Cerebellar cortex (tissue), 1 donor: ENCODE data around the gene TTLL11.

Source experiments
- DNase-seq: peaks from one replicate; pipeline ENCODE4 v3.0.0-alpha.2; 2015; ENCODE audit warnings: low spot score

Gene TTLL11, protein sequence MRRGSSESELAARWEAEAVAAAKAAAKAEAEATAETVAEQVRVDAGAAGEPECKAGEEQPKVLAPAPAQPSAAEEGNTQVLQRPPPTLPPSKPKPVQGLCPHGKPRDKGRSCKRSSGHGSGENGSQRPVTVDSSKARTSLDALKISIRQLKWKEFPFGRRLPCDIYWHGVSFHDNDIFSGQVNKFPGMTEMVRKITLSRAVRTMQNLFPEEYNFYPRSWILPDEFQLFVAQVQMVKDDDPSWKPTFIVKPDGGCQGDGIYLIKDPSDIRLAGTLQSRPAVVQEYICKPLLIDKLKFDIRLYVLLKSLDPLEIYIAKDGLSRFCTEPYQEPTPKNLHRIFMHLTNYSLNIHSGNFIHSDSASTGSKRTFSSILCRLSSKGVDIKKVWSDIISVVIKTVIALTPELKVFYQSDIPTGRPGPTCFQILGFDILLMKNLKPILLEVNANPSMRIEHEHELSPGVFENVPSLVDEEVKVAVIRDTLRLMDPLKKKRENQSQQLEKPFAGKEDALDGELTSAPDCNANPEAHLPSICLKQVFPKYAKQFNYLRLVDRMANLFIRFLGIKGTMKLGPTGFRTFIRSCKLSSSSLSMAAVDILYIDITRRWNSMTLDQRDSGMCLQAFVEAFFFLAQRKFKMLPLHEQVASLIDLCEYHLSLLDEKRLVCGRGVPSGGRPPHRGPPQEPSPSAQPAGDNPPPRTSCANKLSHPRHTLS

DNA sequence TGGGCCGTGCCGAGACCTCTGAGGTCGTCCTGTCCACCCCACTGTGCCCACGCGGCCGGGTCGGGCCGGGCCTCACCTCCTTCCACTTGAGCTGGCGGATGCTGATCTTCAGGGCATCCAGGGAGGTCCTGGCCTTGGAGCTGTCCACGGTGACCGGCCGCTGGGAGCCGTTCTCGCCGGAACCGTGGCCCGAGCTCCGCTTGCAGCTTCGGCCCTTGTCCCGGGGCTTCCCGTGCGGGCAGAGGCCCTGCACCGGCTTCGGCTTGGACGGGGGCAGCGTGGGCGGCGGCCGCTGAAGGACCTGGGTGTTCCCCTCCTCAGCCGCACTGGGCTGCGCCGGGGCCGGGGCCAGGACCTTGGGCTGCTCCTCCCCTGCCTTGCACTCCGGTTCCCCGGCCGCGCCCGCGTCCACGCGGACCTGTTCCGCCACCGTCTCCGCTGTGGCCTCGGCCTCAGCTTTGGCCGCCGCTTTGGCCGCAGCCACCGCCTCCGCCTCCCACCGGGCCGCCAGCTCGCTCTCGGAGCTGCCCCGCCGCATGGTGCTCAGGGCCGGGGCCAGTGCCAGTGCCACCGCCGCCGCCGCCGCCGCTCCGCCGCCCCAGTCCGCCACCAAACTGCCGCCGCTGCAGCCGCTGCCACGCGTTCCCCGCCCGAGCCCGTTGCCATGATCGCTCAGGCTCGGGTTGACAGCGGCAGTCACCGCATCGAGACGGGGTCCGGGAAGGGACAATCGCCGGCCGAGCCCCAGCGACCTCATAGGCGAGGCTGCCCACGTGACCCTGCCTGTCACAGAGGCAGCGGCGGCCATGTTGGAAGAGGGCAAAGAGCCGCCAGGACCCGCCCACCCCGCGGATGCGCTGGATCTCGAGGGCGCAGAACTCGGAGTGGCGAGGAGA is at the start of gene TTLL11:
TSS of gene TTLL11 (minus strand) at position 698 of the 896 bp plus-strand sequence. CDS start at position 538, 160 bp downstream.
- peak; percentile 93 for DNase-seq

DNA sequence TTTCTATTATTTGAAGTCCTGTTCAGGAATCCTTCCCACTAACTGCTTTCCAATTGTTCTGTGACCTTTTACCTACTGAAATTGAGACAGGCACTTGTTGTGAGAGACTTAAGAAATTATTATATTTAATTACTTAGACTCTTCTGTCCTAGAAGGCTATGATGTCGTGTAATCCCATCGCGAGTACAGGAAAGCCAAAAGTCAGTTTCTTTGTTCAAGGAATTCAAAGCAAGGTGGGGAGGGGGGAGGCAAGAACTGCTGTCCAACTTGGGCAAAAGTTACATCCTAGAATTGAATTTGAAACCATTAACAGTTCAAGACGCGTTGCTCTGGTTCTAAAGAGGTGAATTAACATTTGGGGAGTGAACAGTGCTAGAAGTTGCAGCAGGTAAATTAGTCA is 48.6 kb upstream of the TTLL11 start:
- no peak for DNase-seq

DNA sequence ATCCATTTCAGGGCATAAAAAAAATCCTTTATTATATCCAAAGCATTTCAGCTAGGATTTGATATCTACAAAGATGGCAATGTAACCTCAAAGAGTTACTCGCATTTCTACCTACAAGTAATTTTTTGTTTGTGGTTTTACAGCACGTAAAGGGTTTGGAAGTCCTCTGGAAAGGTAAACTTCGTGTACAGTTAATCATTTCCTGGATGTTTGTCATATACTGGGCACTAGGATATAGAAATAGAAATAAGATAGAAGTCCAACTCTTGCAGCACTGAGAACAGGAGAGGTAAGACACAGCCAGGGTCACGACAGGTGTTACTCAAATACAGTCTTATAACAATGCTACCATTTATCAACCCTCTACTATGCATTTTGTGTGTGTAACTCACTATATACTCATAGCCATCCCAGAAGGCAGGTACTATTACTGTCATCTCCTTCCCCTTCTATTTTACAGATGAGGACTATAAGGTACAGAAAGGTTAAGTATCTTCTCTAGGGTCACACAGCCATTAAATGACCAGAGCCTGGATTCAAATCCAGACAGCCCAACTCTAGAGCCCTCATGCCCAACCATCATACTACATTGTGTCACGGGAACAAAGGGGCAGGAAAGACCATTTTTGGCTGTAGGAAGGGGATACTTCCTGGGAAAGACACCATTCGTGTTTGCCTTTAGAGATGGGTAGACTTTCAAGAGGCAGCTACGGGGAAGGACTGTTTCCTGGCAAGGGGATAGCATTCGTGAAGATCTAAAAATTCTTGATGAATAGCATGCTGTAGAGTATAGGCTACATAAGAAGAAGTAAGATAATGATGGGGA is 47.5 kb upstream of the TTLL11 start:
- DNase-seq = no peak

DNA sequence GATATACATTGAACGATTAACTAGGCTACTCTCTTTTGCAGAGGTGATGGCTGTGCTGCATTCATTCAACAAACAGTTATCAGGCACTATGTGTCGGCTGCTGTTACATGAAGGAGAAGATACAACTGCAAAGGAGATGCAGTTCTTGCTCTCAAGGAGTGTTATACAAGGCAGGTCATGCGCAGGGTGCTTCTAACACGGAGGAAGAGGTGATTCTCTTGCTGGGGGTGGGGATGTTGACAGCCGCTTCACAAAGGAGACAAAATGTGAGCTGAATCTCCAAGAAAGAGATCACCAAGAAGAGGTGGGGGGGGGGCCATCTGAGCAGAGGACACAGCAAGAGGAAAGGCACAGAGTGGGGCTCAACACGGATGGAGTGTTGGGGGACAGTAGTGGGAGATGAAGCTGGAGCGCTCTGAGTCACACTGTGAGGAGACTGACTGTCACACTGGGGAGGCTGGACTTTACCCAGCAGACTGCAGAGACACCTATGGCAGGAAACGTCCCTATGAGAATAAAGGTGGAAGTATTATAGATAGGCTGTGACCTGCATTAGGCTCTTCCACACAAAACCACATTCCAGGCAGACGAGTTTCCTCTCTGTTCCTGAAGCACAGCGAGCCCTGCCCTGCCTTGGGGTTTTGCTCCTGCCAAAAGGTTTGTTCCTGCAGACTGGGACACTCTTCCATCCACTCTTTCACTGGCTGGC is 45.6 kb upstream of the TTLL11 start:
- no peak for DNase-seq

DNA sequence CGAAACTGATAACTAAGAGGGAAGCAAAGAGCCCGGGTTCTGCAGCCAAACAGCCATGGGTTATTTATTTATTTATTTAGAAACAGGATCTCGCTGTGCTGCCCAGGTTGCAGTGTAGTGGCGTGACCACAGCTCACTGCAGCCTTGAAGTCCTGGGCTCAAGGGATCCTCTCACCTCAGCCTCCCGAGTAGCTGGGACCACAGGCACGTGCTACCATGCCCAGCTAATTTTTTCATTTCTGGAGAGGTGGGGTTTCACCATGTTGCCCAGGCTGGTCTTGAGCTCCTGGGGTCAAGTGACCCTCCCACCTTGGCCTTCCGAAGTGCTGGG is 42.4 kb upstream of the TTLL11 start:
- no peak for DNase-seq

DNA sequence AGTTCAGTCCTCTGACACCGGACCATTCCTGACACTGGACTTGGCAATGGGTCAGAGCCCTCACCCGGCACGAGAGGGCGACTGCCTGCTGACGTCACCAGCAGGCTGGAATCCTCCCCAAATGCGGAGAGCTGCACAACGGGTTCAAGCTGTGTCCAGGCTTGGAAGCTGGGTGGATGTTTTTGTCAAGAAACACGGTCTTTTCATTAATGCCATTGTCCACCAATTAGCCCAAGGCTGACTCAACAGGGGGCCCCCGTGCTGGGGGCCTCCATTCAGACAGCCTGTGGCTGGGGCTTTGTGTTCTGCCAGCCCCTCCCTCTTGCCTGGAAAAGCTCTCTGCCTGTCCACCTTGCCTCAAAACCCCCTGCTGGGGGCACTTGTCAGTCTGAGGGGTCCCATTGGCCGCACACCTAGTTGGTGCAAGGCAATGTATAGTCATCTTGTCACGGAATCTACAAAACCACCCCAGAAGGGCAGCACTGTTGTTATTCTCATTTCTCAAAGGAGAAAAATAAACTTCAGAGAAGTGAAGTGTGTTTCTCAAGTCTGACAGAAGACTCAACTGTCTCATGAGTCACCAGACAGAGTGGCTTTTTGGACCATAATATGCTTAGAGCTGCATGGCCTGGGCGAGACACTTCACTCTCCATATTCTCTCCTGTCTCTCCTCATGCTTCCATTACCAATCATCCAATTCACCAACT is 41.9 kb upstream of the TTLL11 start:
- no peak for DNase-seq

DNA sequence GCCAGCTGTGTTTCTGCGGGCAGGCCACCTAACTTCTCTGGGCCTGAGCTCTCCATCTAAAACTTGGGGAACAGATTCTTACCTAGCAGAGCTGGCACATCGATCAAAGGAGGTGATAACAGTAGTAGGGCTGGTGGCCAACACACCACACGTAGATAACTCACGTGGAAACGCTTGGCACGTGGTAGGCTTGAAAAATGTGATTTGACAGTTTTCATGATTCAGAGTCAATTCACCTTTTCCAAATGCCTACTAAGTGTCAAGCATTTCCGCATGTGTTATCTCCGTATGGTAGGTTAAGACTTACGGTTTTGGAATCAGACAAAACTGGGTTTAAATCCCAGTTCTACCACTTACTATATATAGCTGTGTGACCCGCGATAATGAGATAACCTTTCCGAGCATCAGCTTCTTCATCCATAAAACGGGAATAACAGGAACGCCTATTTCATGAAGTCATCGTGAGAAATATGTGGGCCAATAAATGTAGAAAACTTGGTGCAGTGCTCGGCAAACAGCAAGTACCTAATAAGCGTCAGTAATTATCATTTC is 41.0 kb upstream of the TTLL11 start:
- no peak for DNase-seq

DNA sequence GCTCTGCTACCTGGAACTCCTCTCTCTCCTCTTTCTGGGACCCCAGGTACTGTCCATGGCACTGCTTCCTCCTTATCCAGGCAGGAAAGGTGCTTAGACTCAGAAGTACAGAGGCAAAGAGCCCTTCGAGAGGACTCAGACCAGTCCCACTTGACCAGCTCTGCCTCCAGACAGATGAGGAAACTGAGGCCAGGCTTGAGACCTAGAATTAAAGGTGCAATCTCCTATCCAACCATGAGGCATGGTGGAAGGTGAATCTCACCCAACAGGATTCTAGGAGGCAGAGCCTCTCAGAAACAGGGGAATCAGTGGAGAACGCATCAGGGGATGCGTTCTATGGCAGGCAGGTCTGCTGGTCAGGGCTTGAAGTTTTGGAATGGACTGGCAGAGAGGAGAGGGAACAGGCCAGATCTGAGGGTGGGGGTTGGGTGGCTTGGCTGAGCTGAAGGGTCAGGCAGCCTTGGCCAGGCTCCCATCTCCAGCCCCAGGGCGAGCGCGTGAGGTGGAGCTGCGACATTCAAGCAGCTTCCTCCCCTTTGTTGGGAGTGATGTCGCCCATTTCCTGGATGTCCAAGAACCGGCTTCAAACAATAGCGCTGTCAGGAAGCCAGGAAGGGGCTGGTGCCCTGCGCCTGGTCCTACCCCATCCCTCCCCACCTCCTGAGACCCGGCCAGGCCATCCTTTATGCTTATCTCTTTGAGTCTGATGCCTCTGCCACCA is 40.3 kb upstream of the TTLL11 start:
- DNase-seq = no peak

DNA sequence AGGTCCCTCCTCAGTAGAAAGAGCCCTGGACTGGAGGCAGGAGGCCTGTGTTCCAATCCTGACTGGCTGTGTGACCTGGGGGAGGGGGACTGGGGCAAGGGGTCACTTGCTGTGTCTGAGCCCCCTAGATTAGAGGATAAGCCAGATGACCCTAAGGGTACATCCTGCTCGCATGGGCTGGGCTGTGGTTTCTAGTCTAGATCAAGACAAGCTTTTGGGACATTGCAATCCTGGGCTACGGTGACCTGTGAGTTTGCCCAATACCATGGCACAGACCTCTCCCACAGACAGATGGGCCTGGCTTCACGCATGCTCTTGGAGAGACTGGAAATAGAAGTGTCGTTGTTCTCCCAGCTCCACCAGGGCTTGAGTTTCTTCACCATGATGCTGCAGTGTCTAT is 39.4 kb upstream of the TTLL11 start:
- no peak for DNase-seq

DNA sequence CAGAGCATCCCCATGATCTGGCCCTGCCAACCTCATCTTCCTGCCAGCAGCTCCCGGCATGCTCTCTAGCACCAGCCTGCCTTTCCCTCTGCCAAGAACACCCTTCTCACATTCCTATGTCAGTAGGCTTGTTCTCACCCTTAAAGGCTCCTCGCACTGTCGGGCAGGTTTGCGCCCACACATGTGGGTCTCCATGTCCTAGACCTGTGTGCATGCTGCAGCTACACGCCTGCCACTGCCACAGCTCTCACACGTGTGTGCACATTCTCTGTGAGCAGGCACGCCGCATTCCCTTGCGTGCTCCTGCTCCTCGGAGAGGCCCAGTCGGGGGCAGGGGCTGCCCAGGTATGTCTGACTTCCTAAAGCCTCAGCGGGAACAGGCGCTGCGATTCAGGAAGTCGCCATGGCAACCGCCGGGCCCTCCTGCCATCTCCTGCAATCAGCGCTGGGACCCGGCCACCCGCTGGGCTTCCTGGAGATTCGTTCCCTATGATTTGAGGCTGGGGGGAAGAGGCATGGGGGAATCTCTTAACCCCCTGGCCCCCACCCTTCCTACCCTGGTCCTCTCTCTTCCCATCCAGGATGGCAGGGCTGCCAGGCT is 38.4 kb upstream of the TTLL11 start:
- DNase-seq = peak; percentile 80

DNA sequence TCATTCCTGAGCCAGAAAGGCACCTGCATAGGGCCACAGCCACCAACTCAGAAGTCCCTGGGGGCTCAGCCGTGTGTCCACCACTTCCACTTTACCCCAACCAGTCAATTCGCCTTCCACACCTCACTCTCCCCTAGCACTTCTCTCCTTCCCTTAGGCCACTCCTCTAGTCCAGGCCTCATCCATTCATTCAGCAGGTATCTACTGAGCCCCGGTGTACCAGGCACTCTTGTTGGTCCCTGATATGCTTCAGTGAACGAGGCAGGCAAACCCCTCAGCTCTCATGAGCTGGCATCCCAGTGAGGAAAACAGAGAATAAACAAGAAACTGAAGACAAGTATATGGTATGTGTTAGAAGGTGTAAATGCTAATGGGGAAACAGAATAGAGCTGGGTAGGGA is 37.7 kb upstream of the TTLL11 start:
- no peak for DNase-seq

DNA sequence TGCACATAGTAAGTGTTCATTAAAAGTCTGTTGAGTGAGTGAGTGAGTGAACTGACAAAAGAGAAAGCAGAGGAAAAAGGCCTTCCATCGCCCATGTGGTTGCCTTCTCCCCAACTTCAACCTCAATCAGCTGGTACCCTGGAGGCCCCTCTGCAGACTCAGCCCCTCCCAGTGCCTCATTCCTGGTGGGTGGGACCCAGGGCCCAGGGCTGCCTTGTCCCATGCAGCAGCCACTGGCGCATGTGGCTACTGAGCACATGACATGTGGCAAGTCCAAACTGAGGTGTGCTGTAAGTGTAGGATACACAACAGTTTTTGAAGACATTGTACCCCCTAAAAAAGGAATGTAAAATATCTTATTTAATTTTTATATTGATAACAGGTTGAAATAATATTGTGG is 36.9 kb upstream of the TTLL11 start:
- no peak for DNase-seq

DNA sequence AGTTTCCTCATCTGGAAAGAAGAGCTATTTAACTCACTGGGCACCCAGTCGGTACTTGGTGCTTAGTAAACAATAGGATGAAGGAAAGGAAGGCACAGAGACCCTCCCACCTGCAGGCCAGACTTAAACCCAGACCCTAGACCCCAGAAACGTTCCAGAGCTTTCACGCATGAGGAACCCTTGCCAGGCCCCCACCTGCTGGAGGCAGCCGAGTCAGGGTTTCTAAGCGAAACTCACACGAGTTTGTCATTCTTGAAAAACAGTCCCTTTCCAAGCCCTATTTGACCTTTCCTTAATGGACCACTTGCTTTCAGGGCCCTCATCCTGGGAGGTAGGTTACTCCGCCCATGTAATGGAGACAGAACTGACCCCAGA is 35.8 kb upstream of the TTLL11 start:
- no peak for DNase-seq

DNA sequence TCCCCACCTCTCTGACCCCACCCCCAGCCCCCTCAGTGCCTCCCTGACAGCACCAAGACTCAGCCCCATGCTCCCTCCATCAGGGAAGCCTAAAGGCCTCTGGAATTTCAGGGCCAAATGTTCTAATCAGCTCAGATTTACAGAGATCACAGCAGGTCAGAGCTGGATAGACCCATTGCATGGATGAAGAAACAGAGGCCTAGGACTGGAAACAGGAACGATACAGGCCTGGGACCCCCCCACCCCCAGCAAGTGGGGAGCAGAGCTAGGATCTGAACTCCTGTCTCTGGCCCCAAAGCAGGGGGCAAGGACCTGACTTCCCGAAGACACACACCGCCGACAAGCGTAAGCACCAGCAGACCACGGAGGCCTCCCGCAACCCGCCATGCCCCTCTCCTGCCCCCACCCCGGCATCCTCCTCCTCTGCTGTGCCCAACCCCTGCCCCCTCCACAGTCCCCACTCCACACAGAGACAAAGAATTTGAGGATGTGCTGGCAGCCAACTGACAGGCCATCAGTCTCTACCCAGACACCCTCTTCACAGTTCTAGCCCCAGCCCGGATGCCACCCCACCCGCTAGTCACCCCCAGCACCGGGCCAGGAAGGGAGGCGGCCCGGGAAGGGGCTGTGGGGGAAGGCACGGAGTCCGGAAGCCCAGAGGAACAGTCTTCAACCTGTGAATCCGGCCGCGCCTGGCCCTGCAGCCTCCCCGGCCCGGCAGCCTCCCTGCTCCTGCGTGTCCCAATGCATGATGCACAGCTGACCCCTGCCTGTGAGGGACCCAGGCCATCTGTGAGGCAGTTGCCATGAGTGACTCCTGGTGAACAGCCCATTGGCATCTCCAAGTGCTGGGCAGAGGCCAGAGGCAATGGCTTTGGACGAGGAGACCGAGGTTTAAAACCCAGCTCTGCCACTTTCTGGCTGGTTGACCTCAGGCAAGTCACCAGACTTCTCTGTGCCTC is 35.2 kb upstream of the TTLL11 start:
- DNase-seq = no peak

DNA sequence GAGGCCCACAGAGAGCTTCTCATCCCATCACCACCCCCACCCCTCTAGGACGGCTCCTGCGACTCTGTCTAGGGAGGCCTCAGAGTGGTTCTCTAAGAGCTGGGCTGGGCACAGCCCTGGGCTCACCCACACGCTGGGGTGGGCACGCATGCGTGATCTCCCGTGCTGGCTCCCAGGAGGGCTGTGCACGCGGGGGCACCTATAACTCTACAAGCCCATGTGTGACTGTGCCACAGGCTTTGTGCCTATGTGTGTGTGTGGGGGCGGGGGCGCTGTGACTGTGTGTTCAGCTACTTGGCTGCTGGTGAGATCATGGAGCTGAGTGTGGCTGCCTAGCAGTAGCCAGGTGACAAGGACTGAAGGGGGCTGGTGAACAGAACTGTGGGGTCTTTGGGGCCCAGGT is 34.3 kb upstream of the TTLL11 start:
- DNase-seq = no peak

DNA sequence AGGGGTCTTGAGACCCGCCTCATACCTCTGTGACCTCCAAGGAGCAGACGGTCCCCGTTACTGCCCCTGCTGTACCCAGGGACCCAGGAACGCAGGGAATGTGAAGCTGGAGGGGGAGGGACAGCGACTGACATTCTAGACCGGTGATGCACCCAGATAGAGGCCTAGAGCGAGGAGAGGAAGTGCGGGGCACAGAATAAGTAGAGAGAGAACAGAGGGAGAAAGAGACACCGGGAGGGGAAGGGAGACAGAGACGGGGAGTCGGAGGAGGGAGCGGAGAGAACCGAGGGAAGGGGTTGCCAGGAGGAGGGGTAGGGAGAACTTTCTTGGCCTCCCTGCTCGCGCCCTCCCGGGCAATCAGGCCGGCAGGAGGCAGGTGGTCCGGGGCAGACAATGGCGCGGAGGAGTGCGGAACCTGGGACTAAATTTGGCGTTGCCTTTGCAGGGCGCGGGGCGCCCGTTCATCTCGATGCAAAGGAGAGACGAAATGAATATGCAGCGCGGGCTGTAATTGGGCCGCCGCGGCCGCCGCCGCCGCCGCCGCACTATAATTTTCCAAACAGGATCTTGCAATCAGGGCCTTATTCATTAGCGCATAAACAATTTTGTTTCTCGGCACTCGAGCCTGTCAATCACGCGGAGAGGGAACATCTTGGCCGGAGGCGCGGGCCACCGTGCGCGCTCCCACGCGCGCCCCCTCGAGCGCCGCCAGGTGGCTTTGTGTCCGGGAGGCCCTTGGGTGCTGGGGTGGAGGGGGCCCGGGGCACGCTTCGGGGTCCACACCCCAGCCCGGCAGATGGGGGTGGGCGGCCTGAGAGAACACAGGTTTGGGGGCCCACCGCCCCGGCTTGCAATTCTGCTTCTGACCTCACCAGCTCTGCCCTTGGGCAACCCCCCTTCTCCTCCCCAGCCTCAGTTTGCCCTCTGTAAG is 33.5 kb upstream of the TTLL11 start:
- peak; percentile 21 for DNase-seq
